ENCODE data around the gene UBE2N.

UBE2N gene

DNA sequence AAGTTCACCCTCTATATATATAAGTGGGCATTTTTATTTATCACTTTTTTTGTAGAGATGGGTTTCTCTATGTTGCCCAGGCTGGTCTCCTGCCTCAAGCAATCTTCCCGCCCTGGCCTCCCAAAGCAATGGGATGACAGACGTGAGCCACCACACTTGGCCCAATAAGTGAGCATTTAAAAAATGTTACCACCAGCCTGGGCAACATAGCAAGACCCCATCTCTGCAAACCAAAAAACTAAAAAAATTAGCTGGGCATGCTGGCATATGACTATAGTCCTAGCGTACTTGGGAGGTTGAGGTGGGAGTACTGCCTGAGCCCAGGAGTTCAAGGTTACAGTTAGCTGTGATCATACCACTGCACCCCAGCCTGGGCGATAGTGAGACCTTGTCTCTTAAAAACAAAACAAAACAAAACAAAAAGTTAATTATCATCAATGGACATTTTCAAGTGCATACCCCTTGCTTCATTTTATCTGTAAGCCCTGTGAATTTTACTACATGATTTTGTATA lies 23.7 kb downstream of the UBE2N start:
- H3K27ac ChIP-seq (replicated peaks), result no peak overlapping the region
- no peak for DNase-seq (ENCODE audit: low read depth in 1 of 2, low spot score in 1 of 2)
- H3K27me3 ChIP-seq (ENCODE audit: insufficient read depth, poor library complexity, severe bottlenecking), result no peaks in the 10 kb centered on the region
- H3K4me3 ChIP-seq (replicated peaks; ENCODE audit: insufficient read depth, low read length), result no peak overlapping the region
- no peak for TF ChIP-seq REST (IDR thresholded peaks at IDR 0.05; ENCODE audit: insufficient replicate concordance, low read depth)
- TF ChIP-seq CTCF (IDR thresholded peaks at IDR 0.05; ENCODE audit: insufficient read depth, low read length), result no peak
- TF ChIP-seq GABPA (IDR thresholded peaks at IDR 0.05; ENCODE audit: low read depth), result no peak
- no peak for TF ChIP-seq SPI1 (IDR thresholded peaks at IDR 0.05; ENCODE audit: borderline replicate concordance, low read depth)
- no peak for TF ChIP-seq POLR2AphosphoS5 (IDR thresholded peaks at IDR 0.05; ENCODE audit: low read depth)

DNA sequence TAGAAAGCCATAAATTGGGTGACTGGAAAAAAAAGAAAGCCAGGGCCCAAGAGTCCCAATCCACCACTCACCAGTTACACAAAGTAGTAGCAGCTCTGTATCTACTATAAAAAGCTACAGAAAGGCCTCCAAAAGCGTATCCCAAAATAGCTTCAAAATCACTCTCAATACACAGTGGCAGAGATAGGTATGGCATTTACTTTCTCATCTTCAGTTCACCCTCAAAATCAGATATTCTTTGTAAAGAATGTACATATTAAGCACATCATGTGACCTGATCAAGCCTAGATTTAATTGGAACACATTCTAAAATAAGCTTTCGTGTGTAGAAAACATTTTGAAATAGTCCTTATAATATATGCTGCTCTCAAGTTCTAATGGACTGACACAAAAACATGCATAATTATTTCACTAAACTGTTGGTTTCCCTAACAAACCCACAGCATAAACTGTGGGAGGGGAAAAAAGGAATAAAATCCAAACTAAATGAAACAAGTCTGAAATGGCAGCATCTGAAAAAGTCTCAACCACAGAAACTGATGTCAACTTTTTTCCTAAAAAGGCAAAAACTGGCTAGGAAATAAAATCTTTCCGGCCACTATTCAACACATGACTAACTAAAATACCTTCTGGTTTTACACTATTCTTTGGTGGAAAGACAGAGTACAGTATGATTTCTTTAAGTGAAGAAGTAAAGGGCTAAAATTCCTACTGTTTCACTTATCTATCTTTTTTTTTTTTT lies 25.9 kb downstream of the UBE2N start:
- DNase-seq (ENCODE audit: low read depth in 1 of 2, low spot score in 1 of 2), result no peak

More for the DNA sequence above, 25.9 kb downstream of the UBE2N start:
- Histone ChIP-seq H3K27me3 (ENCODE audit: insufficient read depth, poor library complexity, severe bottlenecking) (no peaks in the 10 kb centered on the region), H3K27ac (replicated peaks) (no peak overlapping the region), H3K4me3 (replicated peaks; ENCODE audit: insufficient read depth, low read length) (no peak overlapping the region)
- TF ChIP-seq SPI1 (IDR thresholded peaks at IDR 0.05; ENCODE audit: borderline replicate concordance, low read depth) (no peak), CTCF (IDR thresholded peaks at IDR 0.05; ENCODE audit: insufficient read depth, low read length) (no peak), GABPA (IDR thresholded peaks at IDR 0.05; ENCODE audit: low read depth) (no peak), REST (IDR thresholded peaks at IDR 0.05; ENCODE audit: insufficient replicate concordance, low read depth) (no peak), POLR2AphosphoS5 (IDR thresholded peaks at IDR 0.05; ENCODE audit: low read depth) (no peak)
